GM12891 (cell line): Measurements from ENCODE around the gene BCDIN3D.

ENCODE experiments used
- POLR2A ChIP-seq: IDR thresholded peaks from 2 replicates; pipeline ENCODE4 v1.6.1; 2011; ENCODE audit warnings: low read depth, low read length, control low read depth
- POLR2AphosphoS5 ChIP-seq: IDR thresholded peaks from 2 replicates; pipeline ENCODE4 v1.6.1; 2011; ENCODE audit warnings: low read depth, low read length, control low read depth
- TAF1 ChIP-seq: IDR thresholded peaks from 2 replicates; pipeline ENCODE4 v1.6.1; 2011; ENCODE audit warnings: low read depth, low read length, control low read depth

DNA sequence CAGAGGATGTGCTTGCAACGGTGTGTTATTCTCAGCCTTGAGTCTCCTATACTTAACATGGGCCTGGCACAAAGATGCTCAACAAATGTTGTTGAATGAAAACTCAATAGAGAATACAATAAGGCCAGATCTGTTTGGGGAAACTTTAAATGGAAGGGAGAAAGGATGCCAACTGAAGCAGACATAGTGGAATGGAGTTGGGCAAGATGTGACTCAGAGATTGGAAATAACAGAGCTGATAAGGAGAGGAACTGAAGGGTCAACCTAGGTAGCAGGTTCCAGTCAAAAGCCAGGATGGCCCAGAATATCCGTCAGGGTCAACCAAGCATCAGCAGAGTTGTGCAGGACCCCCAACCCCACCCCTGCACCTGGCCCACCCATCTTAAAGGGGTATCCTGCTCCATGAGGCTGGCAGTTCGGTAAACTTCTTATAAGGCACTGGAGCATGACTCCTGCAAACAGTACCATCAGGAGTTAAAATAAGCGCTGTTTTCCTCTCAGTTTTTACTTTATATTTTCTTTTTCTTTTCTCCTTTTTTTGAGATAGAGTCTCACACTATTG lies 1.1 kb upstream of the BCDIN3D start:
- no peak for TF ChIP-seq POLR2A
- TF ChIP-seq POLR2AphosphoS5: no peak
- no peak for TF ChIP-seq TAF1
